ENCODE measurements around the gene AFF2. TPM values are rescaled to one million over a fixed set of nuclear protein-coding genes. Genes with fewer than 3 reads are reported as not detected.

The AFF2 gene
- total RNA-seq, 1 donor from 2014 or later, result 0.06 TPM

- no peak overlapping the region for H3K4me3 ChIP-seq (ENCODE audit: low read depth, low read length)
- TF ChIP-seq CTCF (conservative IDR thresholded peaks at IDR 0.05; ENCODE audit: low read depth, low read length), result no peak
- DNase-seq (ENCODE audit: low read depth), result no peak
Observed at GRCh38 chrX:148715361-148715760, 214.9 kb downstream of the AFF2 start.

- H3K4me3 ChIP-seq (ENCODE audit: low read depth, low read length), result no peak overlapping the region
- no peak for TF ChIP-seq CTCF (conservative IDR thresholded peaks at IDR 0.05; ENCODE audit: low read depth, low read length)
- no peak for DNase-seq (ENCODE audit: low read depth)
Observed at GRCh38 chrX:148722966-148723365, 222.5 kb downstream of the AFF2 start.

DNA sequence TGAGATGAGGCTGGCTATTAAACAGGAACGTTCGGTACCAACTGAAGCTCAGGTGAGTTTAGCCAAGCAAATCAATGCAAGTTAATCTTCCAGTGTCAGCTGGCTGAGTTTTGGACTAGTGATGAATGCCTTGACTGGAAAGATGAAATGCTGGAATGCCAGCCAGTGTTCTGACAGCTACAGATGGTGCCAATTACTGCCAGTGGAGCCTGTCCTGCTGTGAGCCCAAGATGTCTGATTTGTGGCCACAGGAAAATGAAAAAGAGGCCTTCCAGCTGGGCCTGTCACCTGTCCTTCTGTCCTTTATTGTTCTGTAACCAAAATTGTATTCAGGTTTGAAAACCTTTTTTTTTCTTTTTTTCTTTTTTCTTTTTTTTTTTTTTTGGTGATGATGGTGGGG lies 223.1 kb downstream of the AFF2 start:
- DNase-seq (ENCODE audit: low read depth), result no peak
- TF ChIP-seq CTCF (conservative IDR thresholded peaks at IDR 0.05; ENCODE audit: low read depth, low read length), result no peak

GRCh38 chrX:148728901-148729300 lies 228.5 kb downstream of the AFF2 start:
- no peak overlapping the region for H3K4me3 ChIP-seq (ENCODE audit: low read depth, low read length)
- DNase-seq (ENCODE audit: low read depth), result no peak
- no peak for TF ChIP-seq CTCF (conservative IDR thresholded peaks at IDR 0.05; ENCODE audit: low read depth, low read length)

More for the DNA sequence above, 223.1 kb downstream of the AFF2 start:
- no peak overlapping the region for H3K4me3 ChIP-seq (ENCODE audit: low read depth, low read length)

GRCh38 chrX:148732743-148733142 lies 232.3 kb downstream of the AFF2 start:
- H3K4me3 ChIP-seq (ENCODE audit: low read depth, low read length), result no peak overlapping the region
- no peak for DNase-seq (ENCODE audit: low read depth)
- TF ChIP-seq CTCF (conservative IDR thresholded peaks at IDR 0.05; ENCODE audit: low read depth, low read length), result no peak

GRCh38 chrX:148741441-148741840 lies 241.0 kb downstream of the AFF2 start:
- no peak for DNase-seq (ENCODE audit: low read depth)
- no peak for TF ChIP-seq CTCF (conservative IDR thresholded peaks at IDR 0.05; ENCODE audit: low read depth, low read length)
- H3K4me3 ChIP-seq (ENCODE audit: low read depth, low read length), result no peak overlapping the region

DNA sequence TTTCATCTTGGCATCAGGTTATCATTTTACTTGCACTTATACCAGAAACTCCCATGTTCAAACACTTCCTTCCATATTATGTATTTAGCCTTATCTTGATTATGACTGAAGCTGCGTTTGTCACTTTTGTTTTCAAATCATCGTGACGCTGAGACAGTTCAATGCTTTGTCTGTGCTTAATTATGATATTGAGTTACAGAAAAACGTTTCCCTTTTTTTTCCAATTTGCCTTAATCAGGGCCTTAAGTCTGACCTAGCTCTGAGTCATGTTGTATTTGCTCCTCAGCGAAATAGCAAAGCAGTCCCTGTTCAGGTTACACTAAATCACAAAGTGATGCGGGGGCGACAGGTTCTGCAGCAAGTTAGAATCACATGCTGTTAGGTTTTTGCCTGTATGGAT lies 254.7 kb downstream of the AFF2 start:
- no peak overlapping the region for H3K4me3 ChIP-seq (ENCODE audit: low read depth, low read length)
- TF ChIP-seq CTCF (conservative IDR thresholded peaks at IDR 0.05; ENCODE audit: low read depth, low read length), result no peak
- no peak for DNase-seq (ENCODE audit: low read depth)

Data from epithelial cell of proximal tubule (primary cell).